HG02763 (cell line): ENCODE data around the gene FCGBP.
"Not testable (repeated sequence)": the region's sequence is repeated elsewhere in the genome, so short reads cannot be mapped to it uniquely, and the experiment has no call there.

Experiments
- ATAC-seq: cut with Tn5 transposase; IDR thresholded peaks from one replicate; pipeline ENCODE4 v1.9.1; 2021; ENCODE audit warnings: mild to moderate bottlenecking, moderate library complexity; ENCODE audit not compliant: unreplicated experiment

FCGBP gene

DNA sequence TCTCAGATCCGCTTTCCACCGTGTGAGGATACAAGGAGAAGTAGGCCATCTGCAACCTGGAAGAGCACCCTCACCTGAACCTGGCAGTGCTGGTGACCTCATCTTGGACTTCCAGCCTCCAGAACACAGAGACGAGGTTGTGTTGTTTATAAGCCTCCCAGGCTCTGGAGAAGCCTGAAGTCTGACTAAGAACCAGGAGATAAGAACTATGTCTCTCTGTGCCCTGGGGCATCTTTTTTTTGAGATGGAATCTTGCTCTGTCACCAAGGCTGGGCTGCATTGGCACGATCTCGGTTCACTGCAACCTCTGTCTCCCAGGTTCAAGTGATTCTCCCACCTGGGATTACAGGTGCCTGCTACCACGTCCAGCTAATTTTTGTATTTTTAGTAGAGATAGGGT, 14.5 kb downstream of the FCGBP start:
- no peak for ATAC-seq

DNA sequence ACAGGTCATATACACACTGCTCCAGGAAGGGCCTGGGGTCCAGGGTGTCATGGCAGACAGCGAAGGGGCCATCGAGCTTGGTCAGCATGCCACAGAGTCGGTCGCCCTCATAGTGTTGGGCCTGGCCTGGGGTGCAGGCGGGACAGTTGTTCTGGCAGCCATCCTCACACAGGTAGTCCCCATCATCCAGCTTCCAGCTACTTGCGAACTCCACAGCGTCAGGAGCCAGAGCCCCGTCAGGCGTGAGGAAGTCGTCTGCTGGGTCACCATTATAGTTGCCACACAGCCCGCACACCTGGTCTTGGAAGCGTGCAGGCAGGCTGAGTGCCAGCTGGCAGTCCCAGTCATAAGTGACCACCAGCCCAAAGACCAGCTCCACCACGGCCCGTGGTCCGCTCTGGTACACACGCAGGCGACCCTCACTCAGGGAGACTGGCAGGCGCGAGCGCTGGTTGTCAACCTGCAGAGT, 16.2 kb downstream of the FCGBP start:
- ATAC-seq: no peak

DNA sequence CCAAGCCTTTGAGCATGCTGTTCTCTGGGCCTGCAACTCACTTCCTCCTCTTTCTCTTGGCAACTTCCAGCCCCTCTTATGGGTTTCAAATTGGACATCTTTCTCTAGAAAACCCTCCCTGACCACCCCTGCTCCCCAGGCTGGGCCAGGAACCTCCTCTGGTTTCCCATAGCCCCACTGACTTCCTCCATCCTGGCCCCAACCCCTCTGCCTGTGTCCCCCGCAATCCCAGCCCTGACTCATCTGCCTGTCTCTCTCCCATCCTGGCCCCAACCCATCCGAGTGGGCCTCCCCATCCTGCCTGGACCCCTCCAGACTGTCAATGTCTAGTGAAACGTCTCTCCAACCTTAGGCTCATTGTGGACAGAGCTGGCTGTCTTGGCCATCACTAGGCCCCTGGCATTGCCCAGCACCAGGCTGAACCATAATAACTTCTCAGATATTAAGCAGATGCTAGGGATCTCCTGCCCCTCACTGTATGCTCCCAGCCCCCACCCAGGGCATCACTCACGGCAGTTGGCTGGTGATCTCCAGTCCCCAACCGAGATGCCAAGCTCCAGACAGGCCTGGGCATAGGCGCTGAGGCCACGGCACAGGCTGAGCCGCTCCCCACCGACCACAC, 16.8 kb downstream of the FCGBP start:
- ATAC-seq: no peak

DNA sequence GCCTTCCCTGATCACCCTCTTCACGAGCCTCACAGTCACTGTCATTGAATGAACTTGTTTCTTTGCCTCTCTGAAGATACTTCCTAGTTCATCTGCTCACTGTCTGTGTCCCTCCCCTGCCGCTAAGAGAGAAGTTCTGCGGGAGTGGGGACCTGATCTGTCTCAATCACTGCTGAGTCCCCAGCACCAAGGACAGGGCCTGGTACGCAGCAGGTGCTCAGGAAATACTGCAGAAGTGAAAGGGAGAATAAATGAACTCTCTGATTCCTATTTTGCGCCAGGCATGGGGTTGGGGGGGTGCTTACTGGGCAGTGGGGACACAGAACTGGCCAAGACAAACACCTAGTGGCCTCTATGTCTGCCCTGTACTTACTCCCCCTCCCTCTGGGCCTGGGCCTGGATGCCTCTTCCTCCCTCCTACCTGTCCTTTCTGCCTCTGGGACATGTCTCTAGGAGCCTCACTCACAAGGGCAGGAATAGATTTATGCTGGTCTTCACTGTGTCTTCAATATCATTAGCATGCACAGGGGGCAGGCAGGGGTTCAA, 17.5 kb downstream of the FCGBP start:
- no peak for ATAC-seq

DNA sequence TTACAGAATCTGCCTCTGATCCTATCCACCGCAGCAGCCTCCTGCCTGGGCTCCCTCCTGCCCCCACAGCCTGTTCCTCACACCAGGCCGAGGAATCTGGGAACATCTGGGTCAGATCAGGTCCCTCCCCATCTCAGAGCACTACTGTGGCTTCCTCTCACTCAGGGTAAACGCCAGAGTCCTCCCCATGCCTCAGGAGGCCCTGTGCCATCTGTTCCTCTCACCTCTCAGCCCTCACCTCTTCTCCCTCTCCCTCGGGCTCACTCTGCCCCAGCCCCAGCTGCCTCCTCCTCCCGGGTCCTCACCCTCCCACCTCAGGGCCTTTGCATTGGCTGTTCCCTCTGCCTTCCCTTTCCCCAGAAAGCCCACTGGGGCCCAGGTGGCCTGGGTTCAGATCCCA, 18.2 kb downstream of the FCGBP start:
- ATAC-seq: no peak

DNA sequence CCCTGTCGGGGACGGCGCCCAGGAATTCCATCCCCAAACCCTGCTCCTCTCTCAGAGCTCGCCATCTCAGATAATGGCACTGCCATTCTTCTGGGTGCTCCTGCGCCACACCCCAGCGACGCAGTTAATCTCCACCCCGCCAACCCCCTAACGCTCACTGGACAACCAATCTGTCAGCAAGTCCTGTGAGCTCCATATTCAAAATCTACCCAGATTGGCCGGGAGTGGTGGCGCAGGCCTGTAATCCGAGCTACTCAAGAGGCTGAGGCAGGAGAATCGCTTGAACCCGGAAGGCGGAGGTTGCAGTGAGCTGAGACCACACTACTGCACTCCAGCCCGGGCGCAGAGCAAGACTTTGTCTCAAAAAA, 18.6 kb downstream of the FCGBP start:
- no peak for ATAC-seq

DNA sequence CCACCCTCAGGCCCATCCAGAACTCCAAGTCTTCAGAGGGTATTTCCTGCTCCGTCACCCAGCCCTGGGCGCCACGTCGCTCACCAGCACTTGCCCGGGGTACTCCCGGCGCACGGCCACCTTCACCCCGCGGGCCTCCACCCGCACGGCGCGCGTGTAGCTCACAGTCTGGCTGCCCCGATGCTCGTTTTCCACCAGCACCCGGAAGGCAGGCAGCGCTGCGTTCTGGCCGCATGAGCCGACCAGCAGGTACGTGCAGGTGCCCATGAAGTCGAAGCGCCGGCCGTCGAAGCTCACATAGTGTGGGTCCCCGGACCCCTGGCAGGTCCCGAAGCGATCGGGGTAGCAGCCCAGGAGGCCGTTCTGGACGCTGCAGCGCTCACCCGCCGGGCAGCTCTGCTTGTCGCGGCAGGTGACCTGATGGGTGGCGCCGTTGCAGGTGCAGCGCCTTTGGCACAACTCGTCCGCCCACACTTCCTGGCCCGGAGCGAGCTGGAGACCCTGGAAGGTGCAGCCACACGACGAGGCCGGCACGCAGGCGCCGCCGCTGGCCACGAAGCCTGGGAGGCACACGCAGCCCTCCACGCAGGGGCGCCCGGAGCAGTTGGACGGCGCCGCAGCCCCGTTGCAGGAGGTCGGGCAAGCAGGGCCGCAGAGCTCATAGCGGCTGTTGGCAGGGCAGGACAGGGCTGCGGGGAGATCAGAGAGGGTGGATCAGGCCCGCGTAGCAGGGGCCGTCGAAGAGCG, 19.2 kb downstream of the FCGBP start:
- ATAC-seq: no peak

DNA sequence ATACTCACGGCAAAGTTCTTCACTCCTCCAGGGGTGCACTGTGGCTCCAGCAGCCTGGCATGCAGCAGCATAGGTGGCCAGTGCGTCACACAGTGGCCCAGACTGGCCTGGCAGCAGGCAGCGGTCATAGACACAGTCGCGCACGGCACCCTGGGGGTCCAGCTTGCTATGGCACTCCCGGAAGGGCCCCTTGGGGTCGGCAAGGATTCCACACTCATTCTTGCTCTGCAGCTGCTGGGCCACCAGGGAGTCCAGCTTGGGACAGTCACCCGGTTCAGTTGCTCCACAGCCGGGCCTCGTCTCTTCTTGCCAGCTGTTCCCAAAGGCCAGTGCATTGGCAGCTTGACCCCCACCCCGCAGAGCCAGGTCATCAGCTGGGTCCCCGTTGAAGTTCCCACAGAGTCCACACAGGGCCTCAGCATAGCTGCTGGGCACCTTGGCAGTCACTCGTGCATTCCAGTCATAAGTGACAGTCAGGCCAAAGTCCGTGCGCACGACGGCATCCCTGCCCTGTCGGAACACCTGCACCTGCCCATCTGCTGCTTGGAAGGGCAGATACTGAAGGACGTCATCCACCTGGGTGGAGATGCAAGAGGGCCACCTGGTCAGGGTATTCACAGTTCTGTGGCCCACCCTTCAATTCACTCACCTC, 20.6 kb downstream of the FCGBP start:
- no peak for ATAC-seq

DNA sequence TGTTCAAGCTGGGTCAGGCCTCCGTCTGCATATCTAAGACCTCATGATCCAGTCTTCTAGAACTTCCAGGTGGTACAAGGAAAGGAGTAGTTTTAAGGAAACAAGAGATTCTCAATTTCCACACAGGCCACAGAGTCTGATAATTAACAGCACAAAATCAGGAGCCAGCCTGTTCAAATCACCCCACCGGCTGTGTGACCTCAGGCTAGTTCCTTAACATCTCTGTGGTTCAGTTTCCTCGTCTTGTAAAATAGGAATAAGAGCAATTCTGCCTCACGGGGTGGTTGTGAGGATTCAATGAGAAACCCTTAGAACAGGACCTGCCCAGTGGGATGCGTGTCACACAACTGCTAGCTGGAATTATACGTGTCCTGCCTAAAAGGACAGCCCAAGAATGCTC, 25.6 kb downstream of the FCGBP start:
- ATAC-seq: no peak

DNA sequence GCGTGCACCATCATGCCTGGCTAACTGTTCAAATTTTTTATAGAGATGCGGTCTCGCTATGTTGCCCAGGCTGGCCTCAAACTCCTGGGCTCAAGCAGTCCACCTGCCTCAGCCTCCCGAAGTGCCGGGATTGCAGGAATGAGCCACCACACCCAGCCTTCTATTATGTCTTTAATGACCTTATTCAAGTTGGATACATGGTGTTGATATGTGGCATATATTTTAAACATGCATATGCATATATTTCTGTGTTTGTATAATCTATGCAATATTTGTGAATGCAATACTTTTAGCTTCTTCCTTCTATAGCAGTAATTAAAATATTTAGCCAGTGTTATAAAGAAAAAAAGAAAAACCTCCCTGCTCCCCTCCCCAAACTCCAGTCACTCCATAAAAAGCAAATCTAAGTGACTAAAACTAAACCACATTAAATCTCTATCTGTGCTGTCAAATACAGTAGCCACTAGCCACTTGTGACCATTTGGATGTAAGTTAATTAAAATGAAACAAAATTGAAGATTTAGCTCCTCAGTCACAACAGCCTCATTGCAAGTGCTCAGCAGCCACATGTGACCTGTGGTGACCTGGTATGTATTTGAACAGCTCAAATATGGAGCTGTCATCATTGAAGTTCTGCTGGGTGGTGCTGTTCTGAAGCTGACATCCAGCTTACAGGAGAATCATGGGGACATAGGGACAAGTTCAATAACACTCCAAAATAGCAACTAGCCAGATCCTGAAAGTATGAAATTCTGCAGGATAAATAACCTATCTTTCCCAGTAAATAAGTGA, 27.4 kb downstream of the FCGBP start:
- ATAC-seq: no peak

DNA sequence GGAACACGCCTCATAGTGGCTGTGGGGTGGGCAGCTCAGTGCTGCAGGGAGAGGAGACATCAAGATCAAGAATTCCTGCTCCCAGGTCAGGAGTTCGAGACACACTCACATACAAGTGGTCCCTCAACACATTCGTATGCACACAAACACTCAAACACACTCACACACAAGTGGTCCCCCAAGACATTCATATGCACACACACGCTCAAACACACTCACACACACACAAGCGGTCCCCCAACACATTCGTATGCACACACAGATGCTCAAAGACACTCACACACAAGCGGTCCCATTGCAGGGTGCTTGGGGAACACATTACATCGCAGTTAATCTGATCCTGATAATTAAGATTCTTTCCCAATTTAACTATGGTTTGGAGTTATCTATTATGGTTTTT, 28.2 kb downstream of the FCGBP start:
- ATAC-seq: no peak

DNA sequence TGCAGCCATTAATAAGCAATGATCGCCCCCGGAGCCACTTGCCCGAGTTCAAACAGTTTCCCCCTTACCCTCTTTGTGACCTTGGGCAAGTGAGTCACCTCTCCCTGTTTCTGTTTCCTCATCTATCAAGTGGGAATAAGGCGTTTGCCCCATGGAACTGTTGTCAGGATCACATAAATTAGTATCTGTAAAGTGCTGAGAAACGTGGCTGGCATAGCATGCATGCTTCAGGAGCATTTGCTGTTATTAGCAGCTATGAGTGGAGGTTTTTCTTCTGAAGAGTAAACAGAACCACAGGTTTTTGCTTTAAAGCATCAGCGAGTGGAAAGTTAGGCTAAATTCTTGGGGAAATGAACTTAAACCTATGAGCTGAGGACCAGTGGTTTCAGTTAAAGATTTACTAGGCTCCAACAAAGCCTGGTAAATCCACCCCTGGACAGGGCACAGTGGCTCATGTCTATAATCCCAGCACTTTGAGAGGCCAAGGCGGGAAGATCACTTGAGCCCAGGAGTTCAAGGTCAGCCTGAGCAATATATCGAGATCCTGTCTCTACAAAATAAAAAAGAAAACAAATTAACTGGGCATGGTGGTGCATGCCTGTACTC, 30.8 kb downstream of the FCGBP start:
- ATAC-seq: not testable (repeated sequence)

DNA sequence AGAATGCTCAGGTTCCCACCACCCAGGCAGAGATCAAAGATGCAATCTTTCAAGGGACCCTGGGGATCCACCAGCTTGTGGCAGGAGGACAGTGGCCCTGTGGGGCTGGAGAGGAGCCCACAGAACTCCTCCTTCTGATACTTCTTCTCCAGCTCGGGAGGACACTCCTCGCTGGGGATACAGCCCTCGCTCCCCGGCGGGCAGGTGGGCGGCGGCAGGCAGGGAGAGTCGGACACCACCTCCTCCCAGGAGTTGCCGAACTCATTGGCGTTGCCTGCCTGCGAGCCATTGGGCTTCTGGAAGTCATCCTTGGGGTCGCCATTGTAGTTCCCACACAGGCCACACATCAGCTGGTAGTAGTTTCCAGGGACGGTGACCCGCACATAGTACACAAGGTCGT, 32.1 kb downstream of the FCGBP start:
- not testable (repeated sequence) for ATAC-seq

DNA sequence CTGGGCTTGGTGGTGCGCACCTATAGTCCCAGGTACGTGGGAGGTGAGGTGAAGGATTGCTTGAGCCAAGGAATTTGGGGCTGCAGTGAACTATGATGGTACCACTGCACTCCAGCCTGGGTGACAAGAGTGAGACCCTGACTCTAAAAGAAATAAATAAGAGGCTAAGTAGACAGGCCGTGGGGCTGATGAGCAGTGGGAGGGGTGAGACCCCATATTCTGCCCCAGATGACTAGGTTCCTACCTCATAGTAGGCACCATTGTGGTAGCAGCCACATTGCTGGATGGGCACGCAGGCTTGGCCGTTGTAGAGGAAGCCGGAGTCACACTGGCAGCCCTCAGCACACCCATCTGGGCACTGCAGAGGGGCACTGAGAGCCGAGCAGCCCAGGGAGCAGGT, 32.8 kb downstream of the FCGBP start:
- ATAC-seq: not testable (repeated sequence)

DNA sequence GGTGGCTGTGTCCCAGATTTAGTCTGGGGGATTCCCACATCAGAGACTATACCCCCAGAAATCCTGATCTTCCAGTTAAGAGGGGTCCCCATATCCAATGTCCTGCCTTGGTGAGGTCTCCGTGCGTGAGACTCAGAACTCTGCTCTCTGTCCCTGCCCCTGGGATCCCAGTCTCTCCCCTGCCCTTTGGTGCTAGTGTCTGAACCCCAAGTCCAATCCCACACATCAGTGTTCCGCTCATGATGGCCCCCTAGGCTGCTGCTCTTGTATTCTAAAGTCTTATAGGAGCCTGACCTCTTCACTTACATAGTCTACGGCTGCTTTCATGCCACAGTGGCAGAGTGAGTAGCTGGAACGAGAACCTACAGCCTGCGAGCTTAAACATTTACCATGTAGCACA, 35.6 kb downstream of the FCGBP start:
- not testable (repeated sequence) for ATAC-seq

DNA sequence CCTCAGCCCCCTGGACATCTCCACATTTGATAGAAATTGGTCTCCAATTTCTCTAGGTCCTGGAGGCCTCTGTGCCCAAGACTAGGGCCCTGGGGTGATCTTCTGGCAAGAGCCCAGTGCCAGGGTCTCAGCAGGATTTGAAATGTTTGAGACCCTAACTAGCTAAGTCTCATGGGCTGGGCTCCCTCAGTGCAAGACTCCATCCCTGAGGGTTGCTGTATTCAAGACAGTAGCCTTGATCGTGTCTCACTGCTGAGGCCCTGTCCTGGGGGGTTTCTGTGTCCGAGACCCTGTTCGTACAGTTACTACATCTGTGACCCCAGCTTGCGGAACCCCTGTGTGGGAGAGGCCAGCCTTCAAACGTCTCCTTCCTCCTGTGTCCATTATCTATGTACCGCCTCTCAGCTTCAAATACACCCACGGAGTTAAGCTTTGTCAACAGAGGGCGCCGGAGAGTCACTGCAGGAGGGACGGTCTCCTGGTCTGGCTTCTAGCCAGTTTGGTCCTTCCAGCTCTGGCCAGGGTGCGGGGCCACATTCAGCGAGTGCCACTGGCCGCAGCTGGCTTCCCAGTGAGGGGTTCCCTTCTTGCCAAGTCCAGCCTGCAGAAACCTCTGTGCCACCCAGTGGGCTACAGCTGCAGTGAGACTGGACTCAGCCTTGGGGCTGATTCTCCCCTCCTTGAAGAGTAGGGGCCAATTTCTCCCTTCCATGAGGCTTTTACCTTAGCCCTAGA, 36.8 kb downstream of the FCGBP start:
- not testable (repeated sequence) for ATAC-seq

DNA sequence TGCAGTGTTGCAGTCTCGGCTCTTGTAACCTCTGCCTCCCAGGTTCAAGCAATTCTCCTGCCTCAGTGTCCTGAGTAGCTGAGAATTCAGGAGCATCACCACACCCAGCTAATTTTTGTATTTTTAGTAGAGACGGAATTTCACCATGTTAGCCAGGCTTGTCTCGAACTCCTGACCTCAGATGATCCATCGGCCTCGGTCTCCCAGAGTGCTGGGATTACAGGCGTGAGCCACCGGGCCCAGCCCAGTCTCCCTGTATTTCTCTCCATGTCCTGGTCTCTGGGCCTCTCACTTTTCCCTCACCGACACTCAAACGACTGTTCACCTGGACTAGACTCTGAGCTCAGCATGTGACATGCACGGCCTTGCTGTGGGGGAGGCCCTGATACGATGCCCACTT, 39.3 kb downstream of the FCGBP start:
- ATAC-seq: not testable (repeated sequence)

DNA sequence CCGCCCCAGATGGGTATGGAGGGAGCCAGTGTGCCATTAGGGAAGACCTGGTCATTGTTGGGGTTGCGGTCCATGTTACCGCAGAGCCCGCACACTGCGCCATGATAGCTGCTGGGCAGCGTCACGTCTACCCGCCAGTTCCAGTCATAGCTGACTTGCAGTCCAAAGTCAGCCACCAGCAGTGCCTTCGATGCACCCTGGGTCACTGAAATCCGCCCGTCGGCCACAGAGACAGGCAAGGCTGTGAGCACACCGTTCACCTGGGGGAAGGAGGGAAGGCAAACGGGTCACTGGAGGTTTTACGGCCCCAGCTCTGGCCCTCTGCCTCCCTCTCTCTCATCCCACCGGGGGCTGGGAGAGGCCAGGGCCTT, 40.2 kb downstream of the FCGBP start:
- not testable (repeated sequence) for ATAC-seq

DNA sequence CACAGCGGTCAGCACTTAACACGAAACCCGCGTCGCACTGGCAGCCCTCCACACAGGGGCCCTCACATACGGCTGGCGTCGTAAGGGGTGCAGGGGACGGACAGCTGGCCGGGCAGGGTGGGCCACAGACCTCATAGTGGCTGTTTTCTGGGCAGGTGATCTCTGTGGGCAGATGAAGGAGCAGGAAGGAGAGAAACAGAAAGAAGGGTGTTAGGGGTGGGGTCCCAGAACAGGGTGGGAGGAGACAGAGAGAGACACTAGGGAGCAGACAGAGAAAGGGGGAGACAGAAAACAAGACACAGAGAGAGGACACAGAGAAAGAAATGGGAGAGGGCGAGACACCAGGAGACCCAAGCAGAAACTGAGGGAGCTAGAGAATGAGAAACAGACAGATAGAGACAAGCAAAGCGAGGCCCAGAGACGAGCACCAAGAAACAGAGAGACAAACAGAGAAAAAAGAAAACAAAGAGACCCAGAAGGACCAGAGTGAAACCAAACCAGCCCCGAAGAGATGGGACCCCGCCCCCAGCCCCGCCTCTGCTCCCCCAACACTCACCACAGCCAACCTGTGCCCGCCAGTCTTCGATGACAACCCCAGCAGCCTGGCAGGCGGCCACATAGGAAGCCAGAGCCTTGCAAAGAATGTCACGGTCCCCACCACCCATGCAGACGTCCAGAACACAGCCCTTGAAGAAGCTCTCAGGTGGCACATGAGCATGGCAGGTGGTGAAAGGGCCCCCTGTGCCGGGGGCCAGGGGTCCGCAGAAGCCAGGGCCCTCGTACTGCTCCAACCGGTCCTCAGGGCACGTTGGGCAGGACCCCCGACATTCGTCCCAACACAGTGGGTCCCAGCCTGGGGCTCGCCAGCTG, 40.8 kb downstream of the FCGBP start:
- not testable (repeated sequence) for ATAC-seq
